Liver (tissue), 9 donors: ENCODE measurements around the gene PKD2. TPM values are rescaled to one million over a fixed set of nuclear protein-coding genes. Genes with fewer than 3 reads are reported as not detected.

Experiments used
- DNase-seq: peaks from one replicate; pipeline ENCODE4 v3.0.0-alpha.2; 2017; ENCODE audit warnings: low spot score
- H3K27ac ChIP-seq, 2 donors: one replicate each; pipeline ENCODE4 v1.7.0; 2013; ENCODE audit warnings: inconsistent platforms in 2 of 2, low read length in 2 of 2, control low read depth in 1 of 2, low read depth in 1 of 2, mild to moderate bottlenecking in 1 of 2
- H3K27me3 ChIP-seq, 4 donors: one replicate each; pipeline versions ENCODE4 v1.6.1 to v1.7.0; 2013; ENCODE audit warnings: low read length in 3 of 4, inconsistent platforms in 1 of 4, mild to moderate bottlenecking in 1 of 4, moderate library complexity in 1 of 4; ENCODE audit not compliant: control insufficient read depth in 4 of 4, insufficient read depth in 4 of 4
- H3K36me3 ChIP-seq, 4 donors: one replicate each; pipeline versions ENCODE4 v1.6.1 to v1.7.0; 2013; ENCODE audit warnings: low read length in 3 of 4, mild to moderate bottlenecking in 3 of 4, low read depth in 1 of 4, moderate library complexity in 1 of 4; ENCODE audit not compliant: control insufficient read depth in 4 of 4, insufficient read depth in 3 of 4
- H3K4me1 ChIP-seq, 4 donors: one replicate each; pipeline versions ENCODE4 v1.6.1 to v1.7.0; 2013; ENCODE audit warnings: low read length in 3 of 4, mild to moderate bottlenecking in 3 of 4, moderate library complexity in 1 of 4; ENCODE audit not compliant: control insufficient read depth in 4 of 4, insufficient read depth in 4 of 4
- H3K4me3 ChIP-seq, 3 donors: one replicate each; pipeline versions ENCODE4 v1.6.1 to v1.7.0; 2013; ENCODE audit warnings: low read length in 3 of 3, control low read depth in 1 of 3, low read depth in 1 of 3, mild to moderate bottlenecking in 1 of 3
- H3K9ac ChIP-seq, 2 donors: one replicate each; pipeline ENCODE4 v1.7.0; 2013; ENCODE audit warnings: low read length in 2 of 2, mild to moderate bottlenecking in 2 of 2, moderate library complexity in 2 of 2, control low read depth in 1 of 2, low read depth in 1 of 2
- H3K9me3 ChIP-seq, 4 donors: one replicate each; pipeline versions ENCODE4 v1.6.1 to v1.7.0; 2013; ENCODE audit warnings: low read length in 3 of 4; ENCODE audit not compliant: control insufficient read depth in 4 of 4
- ATF3 ChIP-seq: IDR thresholded peaks from 2 replicates; pipeline ENCODE4 v1.6.1; 2016; ENCODE audit warnings: antibody characterized with exemption
- EGR1 ChIP-seq, 2 donors: IDR thresholded peaks; 2 replicates each; pipeline ENCODE4 v1.6.1; 2016 to 2018; ENCODE audit warnings: antibody characterized with exemption in 2 of 2, low read depth in 2 of 2
- FOXA1 ChIP-seq: IDR thresholded peaks from 2 replicates; pipeline ENCODE4 v1.6.1; 2016; ENCODE audit warnings: antibody characterized with exemption
- FOXA2 ChIP-seq: IDR thresholded peaks from 2 replicates; pipeline ENCODE4 v1.6.1; 2016; ENCODE audit warnings: antibody characterized with exemption
- GABPA ChIP-seq, 2 donors: IDR thresholded peaks in 1 of 2; conservative IDR thresholded peaks in 1 of 2; 2 replicates each; pipeline ENCODE4 v1.6.1; 2016; ENCODE audit warnings: antibody characterized with exemption in 2 of 2, mild to moderate bottlenecking in 1 of 2, moderate library complexity in 1 of 2
- HNF4A ChIP-seq, 2 donors: conservative IDR thresholded peaks; 2 replicates each; pipeline ENCODE4 v1.6.1; 2016; ENCODE audit warnings: antibody characterized with exemption in 2 of 2, mild to moderate bottlenecking in 2 of 2
- HNF4G ChIP-seq: IDR thresholded peaks from 2 replicates; pipeline ENCODE4 v1.6.1; 2016; ENCODE audit warnings: antibody characterized with exemption
- JUND ChIP-seq, 2 donors: IDR thresholded peaks; 2 replicates each; pipeline ENCODE4 v1.6.1; 2016; ENCODE audit warnings: antibody characterized with exemption in 2 of 2
- MAX ChIP-seq: IDR thresholded peaks from 2 replicates; pipeline ENCODE4 v1.6.1; 2016; ENCODE audit warnings: antibody characterized with exemption
- NR2F2 ChIP-seq: IDR thresholded peaks from 2 replicates; pipeline ENCODE4 v1.6.1; 2016; ENCODE audit warnings: antibody characterized with exemption
- RAD21 ChIP-seq, 2 donors: IDR thresholded peaks; 2 replicates each; pipeline ENCODE4 v1.6.1; 2016; ENCODE audit warnings: antibody characterized with exemption in 2 of 2, mild to moderate bottlenecking in 2 of 2
- RXRA ChIP-seq, 2 donors: IDR thresholded peaks; 2 replicates each; pipeline ENCODE4 v1.6.1; 2017 to 2018; ENCODE audit warnings: antibody characterized with exemption in 2 of 2, mild to moderate bottlenecking in 1 of 2
- SP1 ChIP-seq: IDR thresholded peaks from 2 replicates; pipeline ENCODE4 v1.6.1; 2018; ENCODE audit warnings: antibody characterized with exemption, mild to moderate bottlenecking
- TAF1 ChIP-seq: conservative IDR thresholded peaks from 2 replicates; pipeline ENCODE4 v1.6.1; 2016; ENCODE audit warnings: antibody characterized with exemption, mild to moderate bottlenecking
- YY1 ChIP-seq: IDR thresholded peaks from 2 replicates; pipeline ENCODE4 v1.6.1; 2016; ENCODE audit warnings: antibody characterized with exemption, mild to moderate bottlenecking
- ZBTB33 ChIP-seq: IDR thresholded peaks from 2 replicates; pipeline ENCODE4 v1.6.1; 2016; ENCODE audit warnings: antibody characterized with exemption
- WGBS: extraction: QIAGEN DNeasy Blood & Tissue Kit; methylation state at CpG from one replicate; pipeline ENCODE4 v1.1.7; 2013; 5-methylcytosine and 5-hydroxymethylcytosine counted together
- polyA plus RNA-seq, 2 donors: library from polyadenylated mRNA; stranded (reverse) in 1 of 2; unstranded in 1 of 2; fragments of 200-250 nt in 1 of 2; fragments of >200 nt in 1 of 2; fragmentation: Nextera tagmentation in 1 of 2; extraction: Ambion mirVana in 1 of 2; gene quantifications; one replicate each; pipeline versions ENCODE4 v1.2.1 to v1.2.3, GENCODE V29; 2013 to 2015
- total RNA-seq, 2 donors: library from RNA; depleted of rRNA; stranded (reverse); fragments of >200 nt; gene quantifications; one replicate each; pipeline ENCODE4 v1.2.3, GENCODE V29; 2014
- TF ChIP-seq, protein P1 (sequence below): IDR thresholded peaks from 2 replicates; pipeline ENCODE4 v1.6.1; 2016; ENCODE audit warnings: antibody characterized with exemption, mild to moderate bottlenecking
- TF ChIP-seq, protein P2 (sequence below): fragments of 150-350 bp; IDR thresholded peaks from 2 replicates; pipeline ENCODE4 v1.5.1; 2017; ENCODE audit warnings: improper control_type of control experiment, low read depth, low read length; ENCODE audit not compliant: missing input control
- donor health status: healthy.
- donor health status: healthy.
- donor health status: healthy.
- donor health status: healthy.
- donor health status: healthy.

PKD2 gene
- total and polyA plus RNA-seq, 4 donors: 1.5 to 11.4 (median 7.1) TPM

DNA sequence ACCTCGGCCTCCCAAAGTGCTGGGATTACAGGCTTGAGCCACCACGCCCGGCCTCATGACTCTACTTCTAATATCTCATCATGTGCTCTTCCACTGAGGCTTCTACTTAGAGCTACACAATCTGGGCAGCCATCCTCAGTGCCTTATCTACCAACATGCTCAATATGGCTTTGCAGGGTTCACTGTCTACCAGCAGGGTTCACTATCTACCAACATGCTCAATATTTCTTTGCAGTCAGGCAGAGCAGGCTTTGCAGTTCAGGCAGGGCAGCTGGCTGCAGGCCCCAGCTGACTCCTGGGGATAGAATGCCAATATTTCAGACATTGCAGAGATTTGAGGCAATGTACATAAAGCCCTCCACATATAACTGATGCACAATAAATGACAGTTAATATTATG, 47.5 kb downstream of the PKD2 start:
- Histone ChIP-seq H3K9me3 (no peaks in the 10 kb centered on the region), H3K9ac (no peak overlapping the region), H3K27ac (no peak overlapping the region), H3K27me3 (no peaks in the 10 kb centered on the region), H3K4me3 (no peak overlapping the region), H3K36me3 (peaks cover 0 to 1% (median 0%) of the 10 kb centered on the region in 4 donors), H3K4me1 (peaks cover 0 to 12% (median 4%) of the 10 kb centered on the region in 4 donors)
- TF ChIP-seq MAX (no peak), HNF4G (no peak), TAF1 (no peak), JUND (IDR thresholded peaks at IDR 0.05) (no peak), YY1 (peak; percentile 34), RAD21 (IDR thresholded peaks at IDR 0.05) (peak; percentile 96 to 97), GABPA (IDR thresholded peaks at IDR 0.05 in 1 of 2, conservative IDR thresholded peaks at IDR 0.05 in 1 of 2) (no peak), EGR1 (IDR thresholded peaks at IDR 0.05; ENCODE audit: low read depth in 2 of 2) (no peak), HNF4A (conservative IDR thresholded peaks at IDR 0.05) (peak in 1 of 2 donors; percentile 28), NR2F2 (peak; percentile 34), FOXA1 (no peak), ATF3 (no peak), FOXA2 (no peak), RXRA (IDR thresholded peaks at IDR 0.05) (peak; percentile 31 to 59)
- TF ChIP-seq, protein P1, sequence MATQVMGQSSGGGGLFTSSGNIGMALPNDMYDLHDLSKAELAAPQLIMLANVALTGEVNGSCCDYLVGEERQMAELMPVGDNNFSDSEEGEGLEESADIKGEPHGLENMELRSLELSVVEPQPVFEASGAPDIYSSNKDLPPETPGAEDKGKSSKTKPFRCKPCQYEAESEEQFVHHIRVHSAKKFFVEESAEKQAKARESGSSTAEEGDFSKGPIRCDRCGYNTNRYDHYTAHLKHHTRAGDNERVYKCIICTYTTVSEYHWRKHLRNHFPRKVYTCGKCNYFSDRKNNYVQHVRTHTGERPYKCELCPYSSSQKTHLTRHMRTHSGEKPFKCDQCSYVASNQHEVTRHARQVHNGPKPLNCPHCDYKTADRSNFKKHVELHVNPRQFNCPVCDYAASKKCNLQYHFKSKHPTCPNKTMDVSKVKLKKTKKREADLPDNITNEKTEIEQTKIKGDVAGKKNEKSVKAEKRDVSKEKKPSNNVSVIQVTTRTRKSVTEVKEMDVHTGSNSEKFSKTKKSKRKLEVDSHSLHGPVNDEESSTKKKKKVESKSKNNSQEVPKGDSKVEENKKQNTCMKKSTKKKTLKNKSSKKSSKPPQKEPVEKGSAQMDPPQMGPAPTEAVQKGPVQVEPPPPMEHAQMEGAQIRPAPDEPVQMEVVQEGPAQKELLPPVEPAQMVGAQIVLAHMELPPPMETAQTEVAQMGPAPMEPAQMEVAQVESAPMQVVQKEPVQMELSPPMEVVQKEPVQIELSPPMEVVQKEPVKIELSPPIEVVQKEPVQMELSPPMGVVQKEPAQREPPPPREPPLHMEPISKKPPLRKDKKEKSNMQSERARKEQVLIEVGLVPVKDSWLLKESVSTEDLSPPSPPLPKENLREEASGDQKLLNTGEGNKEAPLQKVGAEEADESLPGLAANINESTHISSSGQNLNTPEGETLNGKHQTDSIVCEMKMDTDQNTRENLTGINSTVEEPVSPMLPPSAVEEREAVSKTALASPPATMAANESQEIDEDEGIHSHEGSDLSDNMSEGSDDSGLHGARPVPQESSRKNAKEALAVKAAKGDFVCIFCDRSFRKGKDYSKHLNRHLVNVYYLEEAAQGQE: no peak
- TF ChIP-seq, protein P2, sequence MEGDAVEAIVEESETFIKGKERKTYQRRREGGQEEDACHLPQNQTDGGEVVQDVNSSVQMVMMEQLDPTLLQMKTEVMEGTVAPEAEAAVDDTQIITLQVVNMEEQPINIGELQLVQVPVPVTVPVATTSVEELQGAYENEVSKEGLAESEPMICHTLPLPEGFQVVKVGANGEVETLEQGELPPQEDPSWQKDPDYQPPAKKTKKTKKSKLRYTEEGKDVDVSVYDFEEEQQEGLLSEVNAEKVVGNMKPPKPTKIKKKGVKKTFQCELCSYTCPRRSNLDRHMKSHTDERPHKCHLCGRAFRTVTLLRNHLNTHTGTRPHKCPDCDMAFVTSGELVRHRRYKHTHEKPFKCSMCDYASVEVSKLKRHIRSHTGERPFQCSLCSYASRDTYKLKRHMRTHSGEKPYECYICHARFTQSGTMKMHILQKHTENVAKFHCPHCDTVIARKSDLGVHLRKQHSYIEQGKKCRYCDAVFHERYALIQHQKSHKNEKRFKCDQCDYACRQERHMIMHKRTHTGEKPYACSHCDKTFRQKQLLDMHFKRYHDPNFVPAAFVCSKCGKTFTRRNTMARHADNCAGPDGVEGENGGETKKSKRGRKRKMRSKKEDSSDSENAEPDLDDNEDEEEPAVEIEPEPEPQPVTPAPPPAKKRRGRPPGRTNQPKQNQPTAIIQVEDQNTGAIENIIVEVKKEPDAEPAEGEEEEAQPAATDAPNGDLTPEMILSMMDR: peak; percentile 92
- DNase-seq: no peak
- WGBS: 84% methylated on average over 3 of the region's 3 CpGs

- no peaks in the 10 kb centered on the region for H3K36me3 ChIP-seq
- H3K4me3 ChIP-seq: no peak overlapping the region
- DNase-seq: no peak
- no peaks in the 10 kb centered on the region for H3K27me3 ChIP-seq
- peaks cover 7 to 32% (median 19%) of the 10 kb centered on the region in 4 donors for H3K4me1 ChIP-seq
- no peak overlapping the region for H3K27ac ChIP-seq
- 97% methylated on average over 3 of the region's 3 CpGs for WGBS
- no peak for TF ChIP-seq SP1
- no peak for TF ChIP-seq ZBTB33
- H3K9ac ChIP-seq: no peak overlapping the region
- H3K9me3 ChIP-seq: no peaks in the 10 kb centered on the region
Observed at GRCh38 chr4:88058295-88058694, 50.9 kb downstream of the PKD2 start.
